ENCODE results near the gene TBC1D1.

DNA sequence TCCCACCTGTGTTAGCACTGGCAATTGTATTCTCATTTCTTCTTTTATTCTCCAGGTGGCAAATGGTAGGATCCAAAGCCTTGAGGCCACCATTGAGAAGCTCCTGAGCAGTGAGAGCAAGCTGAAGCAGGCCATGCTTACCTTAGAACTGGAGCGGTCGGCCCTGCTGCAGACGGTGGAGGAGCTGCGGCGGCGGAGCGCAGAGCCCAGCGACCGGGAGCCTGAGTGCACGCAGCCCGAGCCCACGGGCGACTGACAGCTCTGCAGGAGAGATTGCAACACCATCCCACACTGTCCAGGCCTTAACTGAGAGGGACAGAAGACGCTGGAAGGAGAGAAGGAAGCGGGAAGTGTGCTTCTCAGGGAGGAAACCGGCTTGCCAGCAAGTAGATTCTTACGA lies 246.2 kb downstream of the TBC1D1 start:
- TF ChIP-seq, protein P1, sequence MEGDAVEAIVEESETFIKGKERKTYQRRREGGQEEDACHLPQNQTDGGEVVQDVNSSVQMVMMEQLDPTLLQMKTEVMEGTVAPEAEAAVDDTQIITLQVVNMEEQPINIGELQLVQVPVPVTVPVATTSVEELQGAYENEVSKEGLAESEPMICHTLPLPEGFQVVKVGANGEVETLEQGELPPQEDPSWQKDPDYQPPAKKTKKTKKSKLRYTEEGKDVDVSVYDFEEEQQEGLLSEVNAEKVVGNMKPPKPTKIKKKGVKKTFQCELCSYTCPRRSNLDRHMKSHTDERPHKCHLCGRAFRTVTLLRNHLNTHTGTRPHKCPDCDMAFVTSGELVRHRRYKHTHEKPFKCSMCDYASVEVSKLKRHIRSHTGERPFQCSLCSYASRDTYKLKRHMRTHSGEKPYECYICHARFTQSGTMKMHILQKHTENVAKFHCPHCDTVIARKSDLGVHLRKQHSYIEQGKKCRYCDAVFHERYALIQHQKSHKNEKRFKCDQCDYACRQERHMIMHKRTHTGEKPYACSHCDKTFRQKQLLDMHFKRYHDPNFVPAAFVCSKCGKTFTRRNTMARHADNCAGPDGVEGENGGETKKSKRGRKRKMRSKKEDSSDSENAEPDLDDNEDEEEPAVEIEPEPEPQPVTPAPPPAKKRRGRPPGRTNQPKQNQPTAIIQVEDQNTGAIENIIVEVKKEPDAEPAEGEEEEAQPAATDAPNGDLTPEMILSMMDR (IDR thresholded peaks at IDR 0.05): no peak
- TF ChIP-seq POLR2AphosphoS5 (IDR thresholded peaks at IDR 0.05): no peak
- TF ChIP-seq POLR2A (IDR thresholded peaks at IDR 0.05; ENCODE audit: low read depth): no peak
- TF ChIP-seq EP300 (IDR thresholded peaks at IDR 0.05): no peak

All from esophagus muscularis mucosa (tissue), 4 donors.